Measurements from ENCODE around the gene GRK4.

Gene GRK4

GRCh38 chr4:3085948-3086670, 122.7 kb downstream of the GRK4 start:
- Histone ChIP-seq H3K4me1 (no peaks in the 10 kb centered on the region), H3K27ac (no peak overlapping the region), H3K4me2 (ENCODE audit: low read length) (no peak overlapping the region), H3K27me3 (ENCODE audit: control insufficient read depth, insufficient read depth, low read length) (no peaks in the 10 kb centered on the region), H3K79me2 (peaks cover 19% of the 10 kb centered on the region), H3K9ac (no peak overlapping the region), H2AFZ (no peak overlapping the region), H3K9me3 (ENCODE audit: control insufficient read depth, low read length) (no peaks in the 10 kb centered on the region), H3K36me3 (ENCODE audit: control insufficient read depth, insufficient read depth, low read length) (no peaks in the 10 kb centered on the region), H3K4me3 (ENCODE audit: low read depth, low read length) (no peak overlapping the region)
- TF ChIP-seq CTCF (IDR thresholded peaks at IDR 0.05): no peak

GRCh38 chr4:3087115-3087797, 123.9 kb downstream of the GRK4 start:
- Histone ChIP-seq H2AFZ (no peak overlapping the region), H3K27ac (no peak overlapping the region), H3K4me2 (ENCODE audit: low read length) (no peak overlapping the region), H3K4me1 (no peaks in the 10 kb centered on the region), H3K36me3 (ENCODE audit: control insufficient read depth, insufficient read depth, low read length) (no peaks in the 10 kb centered on the region), H3K9ac (no peak overlapping the region), H3K4me3 (ENCODE audit: low read depth, low read length) (no peak overlapping the region), H3K79me2 (peaks cover 16% of the 10 kb centered on the region), H3K27me3 (ENCODE audit: control insufficient read depth, insufficient read depth, low read length) (no peaks in the 10 kb centered on the region), H3K9me3 (ENCODE audit: control insufficient read depth, low read length) (no peaks in the 10 kb centered on the region)
- TF ChIP-seq CTCF (IDR thresholded peaks at IDR 0.05): no peak
